SH-SY5Y (cell line): ENCODE results near the gene NSD2.

Source experiments
- GATA2 ChIP-seq: IDR thresholded peaks from 2 replicates; pipeline ENCODE4 v1.6.1; 2011; ENCODE audit warnings: mild to moderate bottlenecking, low read depth, low read length
- GATA3 ChIP-seq: IDR thresholded peaks from 2 replicates; pipeline ENCODE4 v1.6.1; 2011; ENCODE audit warnings: low read depth, mild to moderate bottlenecking, low read length, moderate library complexity

DNA sequence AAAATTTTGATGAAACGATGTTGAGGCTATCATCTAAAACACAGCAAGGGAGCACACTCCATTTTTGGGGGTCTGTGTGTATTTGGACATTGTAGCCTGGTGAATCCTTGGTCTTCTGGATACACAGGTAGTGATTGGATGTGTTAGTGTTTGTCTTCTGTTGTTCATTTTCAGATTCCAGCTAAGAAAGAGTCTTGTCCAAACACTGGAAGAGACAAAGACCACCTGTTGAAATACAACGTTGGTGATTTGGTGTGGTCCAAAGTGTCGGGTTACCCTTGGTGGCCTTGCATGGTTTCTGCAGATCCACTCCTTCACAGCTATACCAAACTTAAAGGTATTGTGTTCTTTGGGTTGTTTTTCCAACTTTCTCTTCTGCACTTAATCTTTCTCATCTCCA is 32.8 kb downstream of the NSD2 start:
- TF ChIP-seq GATA2 (no peak), GATA3 (no peak)
